ENCODE results near the gene SIT1.
"Not testable (repeated sequence)": the region's sequence is repeated elsewhere in the genome, so short reads cannot be mapped to it uniquely, and the experiment has no call there.

SIT1 gene

GRCh38 chr9:35612843-35613242 lies 37.9 kb downstream of the SIT1 start:
- H3K36me3 Mint-ChIP-seq (ENCODE audit: low read depth): peaks cover 14% of the 10 kb centered on the region
- no peak overlapping the region for H3K4me3 Mint-ChIP-seq
- H3K4me1 Mint-ChIP-seq: peaks cover 10% of the 10 kb centered on the region
- H3K9me3 Mint-ChIP-seq: no peaks in the 10 kb centered on the region
- no peak overlapping the region for H3K27ac Mint-ChIP-seq
- TF ChIP-seq, protein P1, sequence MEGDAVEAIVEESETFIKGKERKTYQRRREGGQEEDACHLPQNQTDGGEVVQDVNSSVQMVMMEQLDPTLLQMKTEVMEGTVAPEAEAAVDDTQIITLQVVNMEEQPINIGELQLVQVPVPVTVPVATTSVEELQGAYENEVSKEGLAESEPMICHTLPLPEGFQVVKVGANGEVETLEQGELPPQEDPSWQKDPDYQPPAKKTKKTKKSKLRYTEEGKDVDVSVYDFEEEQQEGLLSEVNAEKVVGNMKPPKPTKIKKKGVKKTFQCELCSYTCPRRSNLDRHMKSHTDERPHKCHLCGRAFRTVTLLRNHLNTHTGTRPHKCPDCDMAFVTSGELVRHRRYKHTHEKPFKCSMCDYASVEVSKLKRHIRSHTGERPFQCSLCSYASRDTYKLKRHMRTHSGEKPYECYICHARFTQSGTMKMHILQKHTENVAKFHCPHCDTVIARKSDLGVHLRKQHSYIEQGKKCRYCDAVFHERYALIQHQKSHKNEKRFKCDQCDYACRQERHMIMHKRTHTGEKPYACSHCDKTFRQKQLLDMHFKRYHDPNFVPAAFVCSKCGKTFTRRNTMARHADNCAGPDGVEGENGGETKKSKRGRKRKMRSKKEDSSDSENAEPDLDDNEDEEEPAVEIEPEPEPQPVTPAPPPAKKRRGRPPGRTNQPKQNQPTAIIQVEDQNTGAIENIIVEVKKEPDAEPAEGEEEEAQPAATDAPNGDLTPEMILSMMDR (IDR thresholded peaks at IDR 0.05; ENCODE audit: unreplicated experiment in 3 of 3): no peak
- peaks cover 48% of the 10 kb centered on the region for H3K27me3 Mint-ChIP-seq (ENCODE audit: low read depth)

DNA sequence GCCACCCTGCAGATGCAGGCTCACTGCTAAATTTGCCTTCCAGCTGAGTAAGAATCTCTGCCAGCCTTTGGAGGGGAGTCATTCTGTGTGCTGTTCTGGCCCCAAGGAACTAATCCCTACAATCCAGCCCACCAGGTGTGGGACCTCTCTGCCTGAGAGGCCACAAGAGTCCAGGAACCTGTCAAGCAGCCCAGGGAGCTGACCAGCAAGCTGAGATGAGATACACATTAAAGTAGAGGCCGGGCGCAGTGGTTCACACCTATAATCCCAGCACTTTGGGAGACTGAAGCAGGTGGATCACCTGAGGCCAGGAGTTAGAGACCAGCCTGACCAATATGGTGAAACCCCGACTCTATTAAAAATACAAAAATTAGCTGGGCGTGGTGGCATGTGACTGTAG lies 38.7 kb downstream of the SIT1 start:
- H3K27ac Mint-ChIP-seq, H3K9me3 Mint-ChIP-seq, H3K4me3 Mint-ChIP-seq: not testable (repeated sequence)
- H3K36me3 Mint-ChIP-seq (ENCODE audit: low read depth): peaks cover 21% of the 10 kb centered on the region
- peaks cover 16% of the 10 kb centered on the region for H3K4me1 Mint-ChIP-seq
- peaks cover 40% of the 10 kb centered on the region for H3K27me3 Mint-ChIP-seq (ENCODE audit: low read depth)

GRCh38 chr9:35611230-35611797 lies 39.4 kb downstream of the SIT1 start:
- TF ChIP-seq, protein P1 (IDR thresholded peaks at IDR 0.05; ENCODE audit: unreplicated experiment in 3 of 3): peak; percentile 56 to 62 (median 62)
- H3K36me3 Mint-ChIP-seq (ENCODE audit: low read depth): peaks cover 26% of the 10 kb centered on the region

GRCh38 chr9:35609820-35610163 lies 40.9 kb downstream of the SIT1 start:
- Mint-ChIP-seq H3K27me3 (ENCODE audit: low read depth) (peaks cover 19% of the 10 kb centered on the region), H3K9me3 (no peaks in the 10 kb centered on the region), H3K27ac (no peak overlapping the region), H3K4me1 (peaks cover 16% of the 10 kb centered on the region), H3K36me3 (ENCODE audit: low read depth) (peaks cover 26% of the 10 kb centered on the region), H3K4me3 (no peak overlapping the region)
- TF ChIP-seq, protein P1 (IDR thresholded peaks at IDR 0.05; ENCODE audit: unreplicated experiment in 3 of 3): no peak

More at GRCh38 chr9:35611230-35611797, 39.4 kb downstream of the SIT1 start:
- Mint-ChIP-seq H3K27ac (no peak overlapping the region), H3K4me3 (no peak overlapping the region), H3K4me1 (peaks cover 18% of the 10 kb centered on the region), H3K9me3 (no peaks in the 10 kb centered on the region), H3K27me3 (ENCODE audit: low read depth) (peaks cover 34% of the 10 kb centered on the region)

DNA sequence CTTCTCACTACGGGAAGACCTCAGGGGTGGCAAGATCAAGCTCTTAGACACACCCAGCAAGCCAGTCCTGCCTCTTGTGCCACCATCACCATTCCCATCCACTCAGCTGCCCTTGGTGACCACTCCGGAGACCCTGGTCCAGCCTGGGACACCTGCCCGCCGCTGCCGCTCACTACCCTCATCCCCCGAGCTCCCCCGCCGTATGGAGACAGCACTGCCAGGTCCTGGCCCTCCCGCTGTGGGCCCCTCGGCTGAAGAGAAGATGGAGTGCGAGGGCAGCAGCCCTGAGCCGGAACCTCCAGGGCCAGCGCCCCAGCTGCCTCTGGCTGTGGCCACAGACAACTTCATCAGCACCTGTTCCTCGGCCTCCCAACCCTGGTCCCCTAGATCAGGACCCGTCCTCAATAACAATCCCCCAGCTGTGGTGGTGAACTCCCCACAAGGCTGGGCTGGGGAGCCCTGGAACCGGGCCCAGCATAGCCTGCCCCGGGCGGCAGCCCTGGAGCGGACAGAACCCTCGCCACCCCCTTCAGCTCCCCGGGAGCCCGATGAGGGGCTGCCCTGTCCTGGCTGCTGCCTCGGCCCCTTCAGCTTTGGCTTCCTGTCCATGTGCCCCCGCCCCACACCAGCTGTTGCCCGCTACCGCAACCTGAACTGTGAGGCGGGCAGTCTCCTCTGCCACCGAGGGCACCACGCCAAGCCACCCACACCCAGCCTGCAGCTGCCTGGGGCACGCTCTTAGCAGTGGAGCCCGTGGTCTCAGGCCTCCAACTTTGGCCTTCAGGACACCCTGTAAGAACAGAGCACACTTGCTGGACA lies 41.5 kb downstream of the SIT1 start:
- Mint-ChIP-seq H3K36me3 (ENCODE audit: low read depth) (peaks cover 26% of the 10 kb centered on the region), H3K4me3 (peak overlapping the region in 1 of 3 experiments; percentile 53), H3K4me1 (peaks cover 19% of the 10 kb centered on the region), H3K27ac (no peak overlapping the region), H3K9me3 (no peaks in the 10 kb centered on the region), H3K27me3 (ENCODE audit: low read depth) (peaks cover 13% of the 10 kb centered on the region)
- TF ChIP-seq, protein P1 (IDR thresholded peaks at IDR 0.05; ENCODE audit: unreplicated experiment in 3 of 3): no peak

GRCh38 chr9:35608221-35608620 lies 42.5 kb downstream of the SIT1 start:
- H3K9me3 Mint-ChIP-seq: no peaks in the 10 kb centered on the region
- TF ChIP-seq, protein P1 (IDR thresholded peaks at IDR 0.05; ENCODE audit: unreplicated experiment in 3 of 3): no peak
- H3K36me3 Mint-ChIP-seq (ENCODE audit: low read depth): peaks cover 26% of the 10 kb centered on the region
- no peak overlapping the region for H3K27ac Mint-ChIP-seq
- H3K27me3 Mint-ChIP-seq (ENCODE audit: low read depth): peaks cover 3% of the 10 kb centered on the region
- peaks cover 29% of the 10 kb centered on the region for H3K4me1 Mint-ChIP-seq
- peak overlapping the region in 2 of 3 experiments; percentile 43 to 82 for H3K4me3 Mint-ChIP-seq
